ENCODE data around the gene RHEB. TPM values are rescaled to one million over a fixed set of nuclear protein-coding genes. Genes with fewer than 3 reads are reported as not detected.

Gene RHEB
- total RNA-seq, 1 experiment from 2014 or later: 135 TPM

- no TSS peak for BruUV-seq (replicated peaks)
- TF ChIP-seq, protein P1, sequence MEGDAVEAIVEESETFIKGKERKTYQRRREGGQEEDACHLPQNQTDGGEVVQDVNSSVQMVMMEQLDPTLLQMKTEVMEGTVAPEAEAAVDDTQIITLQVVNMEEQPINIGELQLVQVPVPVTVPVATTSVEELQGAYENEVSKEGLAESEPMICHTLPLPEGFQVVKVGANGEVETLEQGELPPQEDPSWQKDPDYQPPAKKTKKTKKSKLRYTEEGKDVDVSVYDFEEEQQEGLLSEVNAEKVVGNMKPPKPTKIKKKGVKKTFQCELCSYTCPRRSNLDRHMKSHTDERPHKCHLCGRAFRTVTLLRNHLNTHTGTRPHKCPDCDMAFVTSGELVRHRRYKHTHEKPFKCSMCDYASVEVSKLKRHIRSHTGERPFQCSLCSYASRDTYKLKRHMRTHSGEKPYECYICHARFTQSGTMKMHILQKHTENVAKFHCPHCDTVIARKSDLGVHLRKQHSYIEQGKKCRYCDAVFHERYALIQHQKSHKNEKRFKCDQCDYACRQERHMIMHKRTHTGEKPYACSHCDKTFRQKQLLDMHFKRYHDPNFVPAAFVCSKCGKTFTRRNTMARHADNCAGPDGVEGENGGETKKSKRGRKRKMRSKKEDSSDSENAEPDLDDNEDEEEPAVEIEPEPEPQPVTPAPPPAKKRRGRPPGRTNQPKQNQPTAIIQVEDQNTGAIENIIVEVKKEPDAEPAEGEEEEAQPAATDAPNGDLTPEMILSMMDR (IDR thresholded peaks at IDR 0.05; ENCODE audit: unreplicated experiment): no peak
- no peaks in the 10 kb centered on the region for H3K27me3 Mint-ChIP-seq (ENCODE audit: insufficient read depth, unreplicated experiment)
- DNase-seq (ENCODE audit: unreplicated experiment): no peak
- H3K4me1 Mint-ChIP-seq (ENCODE audit: insufficient read depth, unreplicated experiment): no peaks in the 10 kb centered on the region
- H3K27ac Mint-ChIP-seq (ENCODE audit: low read depth, unreplicated experiment): no peak overlapping the region
- CTCF ChIA-PET: interaction anchor here (0.8 to 9.0 kb wide), 12 partner anchors 10 to 341 kb away, joined by 3 to 222 read pairs (median 8); partner anchors contain the start of gene CRYGN
- H3K4me3 Mint-ChIP-seq (ENCODE audit: unreplicated experiment): no peak overlapping the region
- intact Hi-C loops (cut with micrococcal nuclease): loop anchor here (2.0 kb wide), 1 partner anchor 135 kb away; no protein-coding TSS in a partner anchor
- no peaks in the 10 kb centered on the region for H3K36me3 Mint-ChIP-seq (ENCODE audit: insufficient read depth, unreplicated experiment)
- POLR2A ChIA-PET: interaction anchor here (1.8 kb wide), 1 partner anchor 83 kb away, joined by 5 read pairs; no protein-coding TSS in a partner anchor
- H3K9me3 Mint-ChIP-seq (ENCODE audit: unreplicated experiment): no peaks in the 10 kb centered on the region
Observed at GRCh38 chr7:151449990-151450389, 69.7 kb downstream of the RHEB start.

- Mint-ChIP-seq H3K36me3 (ENCODE audit: insufficient read depth, unreplicated experiment) (no peaks in the 10 kb centered on the region), H3K4me3 (ENCODE audit: unreplicated experiment) (peak overlapping the region; percentile 43), H3K4me1 (ENCODE audit: insufficient read depth, unreplicated experiment) (no peaks in the 10 kb centered on the region), H3K27ac (ENCODE audit: low read depth, unreplicated experiment) (no peak overlapping the region), H3K9me3 (ENCODE audit: unreplicated experiment) (no peaks in the 10 kb centered on the region), H3K27me3 (ENCODE audit: insufficient read depth, unreplicated experiment) (no peaks in the 10 kb centered on the region)
- BruUV-seq (replicated peaks): no TSS peak
- TF ChIP-seq, protein P1 (IDR thresholded peaks at IDR 0.05; ENCODE audit: unreplicated experiment): peak; percentile 69
- ChIA-PET POLR2A (interaction anchor here (0.6 to 1.8 kb wide), 6 partner anchors 12 to 194 kb away, joined by 3 to 5 read pairs (median 4); no protein-coding TSS in a partner anchor), CTCF (interaction anchor here (0.6 to 9.0 kb wide), 58 partner anchors 8 to 700 kb away, joined by 3 to 222 read pairs (median 4); partner anchors contain the start of genes CRYGN and NUB1)
- intact Hi-C loops (cut with micrococcal nuclease): loop anchor here (1.0 to 2.0 kb wide), 2 partner anchors 80 to 134 kb away; no protein-coding TSS in a partner anchor
- DNase-seq (ENCODE audit: unreplicated experiment): peak; percentile 64
Observed at GRCh38 chr7:151448261-151449252, 71.1 kb downstream of the RHEB start.

GRCh38 chr7:151447901-151448260 is 71.8 kb downstream of the RHEB start:
- no peaks in the 10 kb centered on the region for H3K9me3 Mint-ChIP-seq (ENCODE audit: unreplicated experiment)
- ChIA-PET CTCF (interaction anchor here (0.5 to 9.0 kb wide), 34 partner anchors 9 to 675 kb away, joined by 3 to 222 read pairs (median 5); partner anchors contain the start of gene CRYGN), POLR2A (interaction anchor here (0.6 to 0.9 kb wide), 2 partner anchors 132 to 195 kb away, joined by 3 to 4 read pairs; no protein-coding TSS in a partner anchor)
- no peak for DNase-seq (ENCODE audit: unreplicated experiment)
- H3K4me3 Mint-ChIP-seq (ENCODE audit: unreplicated experiment): peak overlapping the region; percentile 45
- TF ChIP-seq, protein P1 (IDR thresholded peaks at IDR 0.05; ENCODE audit: unreplicated experiment): no peak
- intact Hi-C loops (cut with micrococcal nuclease): loop anchor here (1.0 to 2.0 kb wide), 2 partner anchors 80 to 133 kb away; no protein-coding TSS in a partner anchor
- no peaks in the 10 kb centered on the region for H3K36me3 Mint-ChIP-seq (ENCODE audit: insufficient read depth, unreplicated experiment)
- no peaks in the 10 kb centered on the region for H3K4me1 Mint-ChIP-seq (ENCODE audit: insufficient read depth, unreplicated experiment)
- BruUV-seq (replicated peaks): no TSS peak
- no peaks in the 10 kb centered on the region for H3K27me3 Mint-ChIP-seq (ENCODE audit: insufficient read depth, unreplicated experiment)
- H3K27ac Mint-ChIP-seq (ENCODE audit: low read depth, unreplicated experiment): no peak overlapping the region

- intact Hi-C loops (cut with micrococcal nuclease): no loop called here
- no peaks in the 10 kb centered on the region for H3K4me1 Mint-ChIP-seq (ENCODE audit: insufficient read depth, unreplicated experiment)
- BruUV-seq (replicated peaks): no TSS peak
- H3K27ac Mint-ChIP-seq (ENCODE audit: low read depth, unreplicated experiment): no peak overlapping the region
- POLR2A ChIA-PET: no interaction called here
- no peaks in the 10 kb centered on the region for H3K9me3 Mint-ChIP-seq (ENCODE audit: unreplicated experiment)
- CTCF ChIA-PET: interaction anchor here (0.5 to 9.0 kb wide), 21 partner anchors 10 to 676 kb away, joined by 3 to 222 read pairs (median 8); no protein-coding TSS in a partner anchor
- H3K4me3 Mint-ChIP-seq (ENCODE audit: unreplicated experiment): peak overlapping the region; percentile 45
- no peaks in the 10 kb centered on the region for H3K27me3 Mint-ChIP-seq (ENCODE audit: insufficient read depth, unreplicated experiment)
- TF ChIP-seq, protein P1 (IDR thresholded peaks at IDR 0.05; ENCODE audit: unreplicated experiment): no peak
- no peak for DNase-seq (ENCODE audit: unreplicated experiment)
- H3K36me3 Mint-ChIP-seq (ENCODE audit: insufficient read depth, unreplicated experiment): no peaks in the 10 kb centered on the region
Observed at GRCh38 chr7:151447312-151447711, 72.4 kb downstream of the RHEB start.
